ENCODE results near the gene TMPRSS12. TPM values are rescaled to one million over a fixed set of nuclear protein-coding genes. Genes with fewer than 3 reads are reported as not detected.

TMPRSS12 gene
- total RNA-seq, 4 donors from 2014 or later = not detected

GRCh38 chr12:50932787-50933280 lies 90.1 kb downstream of the TMPRSS12 start:
- peaks cover 0 to 5% (median 0%) of the 10 kb centered on the region in 3 donors for H3K9me3 ChIP-seq
- 51% methylated on average over 2 of the region's 2 CpGs; no CpG with 5 or more reads in 1 of the 2 donors for WGBS, 2 donors (ENCODE audit: low coverage in 1 of 2)
- TF ChIP-seq EP300 (IDR thresholded peaks at IDR 0.05) (no peak), POLR2AphosphoS5 (IDR thresholded peaks at IDR 0.05) (no peak), POLR2A (IDR thresholded peaks at IDR 0.05) (no peak)
- TF ChIP-seq, protein P1, sequence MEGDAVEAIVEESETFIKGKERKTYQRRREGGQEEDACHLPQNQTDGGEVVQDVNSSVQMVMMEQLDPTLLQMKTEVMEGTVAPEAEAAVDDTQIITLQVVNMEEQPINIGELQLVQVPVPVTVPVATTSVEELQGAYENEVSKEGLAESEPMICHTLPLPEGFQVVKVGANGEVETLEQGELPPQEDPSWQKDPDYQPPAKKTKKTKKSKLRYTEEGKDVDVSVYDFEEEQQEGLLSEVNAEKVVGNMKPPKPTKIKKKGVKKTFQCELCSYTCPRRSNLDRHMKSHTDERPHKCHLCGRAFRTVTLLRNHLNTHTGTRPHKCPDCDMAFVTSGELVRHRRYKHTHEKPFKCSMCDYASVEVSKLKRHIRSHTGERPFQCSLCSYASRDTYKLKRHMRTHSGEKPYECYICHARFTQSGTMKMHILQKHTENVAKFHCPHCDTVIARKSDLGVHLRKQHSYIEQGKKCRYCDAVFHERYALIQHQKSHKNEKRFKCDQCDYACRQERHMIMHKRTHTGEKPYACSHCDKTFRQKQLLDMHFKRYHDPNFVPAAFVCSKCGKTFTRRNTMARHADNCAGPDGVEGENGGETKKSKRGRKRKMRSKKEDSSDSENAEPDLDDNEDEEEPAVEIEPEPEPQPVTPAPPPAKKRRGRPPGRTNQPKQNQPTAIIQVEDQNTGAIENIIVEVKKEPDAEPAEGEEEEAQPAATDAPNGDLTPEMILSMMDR (IDR thresholded peaks at IDR 0.05) = no peak
- H3K36me3 ChIP-seq = peaks cover 0 to 53% of the 10 kb centered on the region in 2 donors
- H3K4me3 ChIP-seq = no peak overlapping the region
- ATAC-seq = no peak
- H3K4me1 ChIP-seq = peaks cover 11 to 92% (median 18%) of the 10 kb centered on the region in 3 donors
- H3K27ac ChIP-seq = peak overlapping the region in 3 of 4 donors; percentile 34 to 84 (median 82)
- no peaks in the 10 kb centered on the region for H3K27me3 ChIP-seq

DNA sequence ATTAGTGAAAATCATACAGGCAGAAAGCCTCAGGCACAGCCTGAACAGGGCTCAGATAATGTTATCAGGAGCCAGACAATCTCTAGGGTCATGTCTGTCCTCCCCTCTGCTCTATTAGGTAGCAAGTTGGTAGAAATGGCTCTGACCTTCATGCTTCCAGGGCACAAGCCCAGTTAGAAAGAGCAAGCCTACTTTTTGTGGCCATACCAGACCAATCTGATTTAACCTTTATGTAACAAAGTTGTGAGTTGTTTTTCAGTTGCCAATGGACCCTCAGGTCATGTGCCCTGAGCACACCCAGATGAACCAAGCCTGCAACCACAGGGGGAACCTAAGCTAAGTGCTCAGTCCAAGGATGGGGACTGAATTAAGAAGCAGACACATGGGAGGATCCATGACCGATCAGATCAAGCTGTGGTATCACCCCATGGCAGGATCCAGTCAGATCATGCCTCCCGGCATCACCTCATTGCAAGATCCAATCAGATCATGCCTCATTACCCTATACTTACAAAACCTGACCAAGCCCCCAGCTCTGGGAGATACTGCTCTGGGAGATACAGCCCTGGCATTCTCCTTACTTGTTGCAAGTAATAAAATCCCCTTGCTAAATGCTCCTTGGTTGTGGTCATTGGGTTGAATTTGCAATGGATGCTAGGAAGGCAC lies 90.9 kb downstream of the TMPRSS12 start:
- peaks cover 0 to 51% of the 10 kb centered on the region in 2 donors for H3K36me3 ChIP-seq
- H3K4me3 ChIP-seq = no peak overlapping the region
- 100% methylated on average over 1 of the region's 2 CpGs; no CpG with 5 or more reads in 1 of the 2 donors for WGBS, 2 donors (ENCODE audit: low coverage in 1 of 2)
- no peaks in the 10 kb centered on the region for H3K27me3 ChIP-seq
- H3K27ac ChIP-seq = peak overlapping the region in 3 of 4 donors; percentile 76 to 84 (median 82)
- ATAC-seq = no peak
- TF ChIP-seq POLR2A (IDR thresholded peaks at IDR 0.05) = no peak
- TF ChIP-seq, protein P1 (IDR thresholded peaks at IDR 0.05) = no peak
- no peak for TF ChIP-seq POLR2AphosphoS5 (IDR thresholded peaks at IDR 0.05)
- TF ChIP-seq EP300 (IDR thresholded peaks at IDR 0.05) = no peak
- peaks cover 11 to 84% (median 18%) of the 10 kb centered on the region in 3 donors for H3K4me1 ChIP-seq
- peaks cover 0 to 6% (median 0%) of the 10 kb centered on the region in 3 donors for H3K9me3 ChIP-seq

DNA sequence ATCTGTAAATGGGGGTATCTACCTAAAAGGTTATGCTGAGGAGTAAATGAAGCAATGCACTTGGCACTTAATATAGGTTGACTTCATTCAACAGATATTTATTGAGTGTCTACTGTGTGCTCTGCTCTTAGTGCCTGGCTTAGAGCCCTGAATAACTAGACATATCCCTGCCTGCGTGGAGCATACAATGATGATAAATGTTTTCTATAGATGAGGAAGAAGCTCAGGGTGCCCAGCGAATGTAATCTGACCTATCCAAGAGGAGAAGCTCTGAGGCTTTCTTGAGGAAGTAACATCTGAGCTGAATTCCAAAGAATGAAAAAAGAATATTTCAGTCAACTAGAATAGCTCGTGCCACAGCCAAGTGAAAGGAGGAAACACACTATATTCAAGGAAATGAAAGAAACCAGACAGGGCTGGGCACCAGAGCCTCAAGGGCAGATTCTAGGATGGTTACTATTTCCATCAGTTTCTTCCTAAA lies 91.7 kb downstream of the TMPRSS12 start:
- WGBS, 2 donors (ENCODE audit: low coverage in 1 of 2) = 18 to 19% methylated on average over 2 to 3 of the region's 3 CpGs
- H3K4me1 ChIP-seq = peaks cover 11 to 76% (median 16%) of the 10 kb centered on the region in 3 donors
- H3K27ac ChIP-seq = peak overlapping the region; percentile 74 to 84 (median 79)
- H3K9me3 ChIP-seq = peaks cover 0 to 6% (median 0%) of the 10 kb centered on the region in 3 donors
- no peaks in the 10 kb centered on the region for H3K27me3 ChIP-seq
- ATAC-seq = peak; percentile 59
- no peak overlapping the region for H3K4me3 ChIP-seq
- no peak for TF ChIP-seq EP300 (IDR thresholded peaks at IDR 0.05)
- peaks cover 0 to 47% of the 10 kb centered on the region in 2 donors for H3K36me3 ChIP-seq

DNA sequence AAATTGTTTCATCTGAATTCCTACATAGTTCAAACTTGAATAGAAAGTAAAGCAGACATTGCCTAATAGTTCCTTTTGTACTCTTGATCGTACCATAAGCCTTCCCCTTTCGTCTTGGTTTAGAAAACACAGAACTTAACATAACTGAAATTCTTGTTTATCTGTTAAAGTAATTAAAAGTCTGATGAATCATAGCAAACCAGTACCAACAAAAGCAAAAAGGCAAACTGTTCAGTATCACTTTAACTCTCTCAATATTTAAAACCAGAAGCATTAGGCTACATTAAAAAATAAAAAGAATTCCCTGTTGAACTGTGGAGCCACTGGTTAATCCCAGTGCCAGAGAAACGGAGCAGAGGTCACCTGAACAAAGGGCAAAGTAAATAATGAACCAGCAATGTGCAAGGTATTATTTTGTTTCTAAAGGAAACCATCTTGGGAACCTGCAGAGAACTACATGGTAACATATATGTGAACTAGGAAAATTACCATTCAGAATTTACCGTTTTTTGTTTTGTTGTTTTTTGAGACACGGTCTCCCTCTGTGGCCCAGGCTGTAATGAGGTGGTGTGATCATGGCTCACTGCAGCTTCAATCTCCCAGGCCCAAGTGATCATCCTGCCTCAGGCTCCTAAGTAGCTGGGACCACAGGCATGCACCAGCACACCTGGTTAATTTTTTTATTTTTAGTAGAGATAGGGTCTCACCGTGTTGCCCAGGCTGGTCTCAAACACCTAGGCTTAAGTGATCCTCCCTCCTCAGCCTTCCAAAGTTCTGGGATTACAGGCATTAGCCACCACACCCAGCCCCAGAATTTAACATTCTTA lies 92.5 kb downstream of the TMPRSS12 start:
- peak; percentile 75 for ATAC-seq
- Histone ChIP-seq H3K36me3 (peaks cover 0 to 40% of the 10 kb centered on the region in 2 donors), H3K27ac (peak overlapping the region; percentile 74 to 84 (median 79)), H3K9me3 (peaks cover 0 to 6% (median 0%) of the 10 kb centered on the region in 3 donors), H3K4me3 (no peak overlapping the region), H3K27me3 (no peaks in the 10 kb centered on the region), H3K4me1 (peaks cover 11 to 68% (median 16%) of the 10 kb centered on the region in 3 donors)
- 39 to 43% methylated on average over 6 of the region's 6 CpGs for WGBS, 2 donors (ENCODE audit: low coverage in 1 of 2)
- TF ChIP-seq EP300 (IDR thresholded peaks at IDR 0.05) = no peak
- TF ChIP-seq POLR2AphosphoS5 (IDR thresholded peaks at IDR 0.05) = peak; percentile 69
- no peak for TF ChIP-seq POLR2A (IDR thresholded peaks at IDR 0.05)
- TF ChIP-seq, protein P1 (IDR thresholded peaks at IDR 0.05) = no peak

Data from gastroesophageal sphincter (tissue), 4 donors.